Left ventricle myocardium inferior (tissue), 1 donor: ENCODE measurements around the gene GAST. TPM values are rescaled to one million over a fixed set of nuclear protein-coding genes. Genes with fewer than 3 reads are reported as not detected.

Experiments used
- DNase-seq: peaks from one replicate; pipeline ENCODE4 v3.0.0-alpha.2; 2020
- H3K27ac ChIP-seq: fragments of 200-600 bp; replicated peaks from 2 replicates; pipeline ENCODE4 v1.8.0; 2021
- H3K27me3 ChIP-seq: fragments of 200-600 bp; 2 replicates; pipeline ENCODE4 v1.8.0; 2021; ENCODE audit warnings: low read depth
- H3K36me3 ChIP-seq: fragments of 200-600 bp; 2 replicates; pipeline ENCODE4 v1.8.0; 2021
- H3K4me1 ChIP-seq: fragments of 200-600 bp; 2 replicates; pipeline ENCODE4 v1.8.0; 2021
- H3K4me3 ChIP-seq: fragments of 200-600 bp; 2 replicates; pipeline ENCODE4 v1.8.0; 2021; ENCODE audit warnings: mild to moderate bottlenecking, moderate library complexity
- H3K9me3 ChIP-seq: fragments of 200-600 bp; replicated peaks from 2 replicates; pipeline ENCODE4 v1.8.0; 2021
- CTCF ChIP-seq: fragments of 200-600 bp; IDR thresholded peaks from 2 replicates; pipeline ENCODE4 v1.8.0; 2021; ENCODE audit warnings: antibody characterized with exemption, mild to moderate bottlenecking, borderline replicate concordance
- intact Hi-C: fragments of 100-400 bp; cut with micrococcal nuclease; formaldehyde crosslinking; loops from one replicate; pipeline ENCODE4 v1.11.0; 2022
- long read RNA-seq: library from polyadenylated mRNA; unstranded; transcript quantifications from one replicate; pipeline ENCODE4 v2.0.0, GENCODE V29; 2021
- total RNA-seq: library from RNA; stranded (reverse); fragmentation: NEBNext Ultra II Directional; extraction: Animal tissue kit (Norgen Biotek cat#: 25700); gene quantifications from one replicate; pipeline ENCODE4 v1.2.1, GENCODE V29; 2021
- donor health status: DM: no; HTN: yes; CAD: no; lungs with severe emphysema.

Gene GAST
- total RNA-seq, result not detected
- long read RNA-seq, result 0 reads

DNA sequence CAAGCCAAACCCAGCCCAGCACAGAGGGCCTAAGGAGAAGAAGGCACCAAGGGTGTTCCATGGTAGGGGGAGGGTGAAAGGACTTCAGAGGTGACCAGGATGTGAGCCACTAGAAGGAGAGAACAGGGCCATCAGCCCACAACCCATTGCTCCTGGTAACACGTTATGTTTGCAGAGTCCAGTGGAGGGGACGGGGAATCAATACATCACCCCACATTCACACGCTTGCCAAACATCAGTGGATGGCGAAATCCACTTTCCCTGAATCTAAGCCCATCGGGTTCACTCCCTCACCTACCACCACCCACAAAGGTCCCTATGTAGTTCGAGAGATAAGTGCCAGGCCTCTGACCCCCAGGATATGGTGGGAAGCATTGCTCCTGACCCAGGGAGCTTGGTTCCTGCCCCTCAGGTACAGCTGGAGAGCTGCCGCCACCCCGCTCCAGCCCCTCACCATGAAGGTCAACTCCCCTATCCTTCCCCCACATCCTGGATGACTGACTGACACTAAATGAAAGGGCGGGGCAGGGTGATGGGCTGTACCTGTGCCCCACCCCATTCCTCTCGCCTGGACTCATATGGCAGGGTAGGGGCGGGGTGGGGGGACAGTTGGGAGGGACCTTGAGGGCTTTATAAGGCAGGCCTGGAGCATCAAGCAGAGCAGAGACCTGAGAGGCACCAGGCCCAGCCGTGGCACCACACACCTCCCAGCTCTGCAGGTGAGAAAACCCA is at the start of gene GAST:
TSS of gene GAST (plus strand) at position 663 of the 732 bp plus-strand sequence. CDS start 3,106 bp downstream, outside the sequence.
- no peak within 1 kb of the TSS for H3K4me3 ChIP-seq
- intact Hi-C loops, result no loop called here
- DNase-seq, result no peak
- H3K4me1 ChIP-seq, result no peaks in the 10 kb centered on the region
- peaks cover 15% of the 10 kb centered on the region for H3K27me3 ChIP-seq
- no peaks in the 10 kb centered on the region for H3K9me3 ChIP-seq
- H3K27ac ChIP-seq, result no peak within 1 kb of the TSS
- H3K36me3 ChIP-seq, result no peaks in the 10 kb centered on the region
- no peak for TF ChIP-seq CTCF

- no peaks in the 10 kb centered on the region for H3K36me3 ChIP-seq
- H3K4me1 ChIP-seq, result peaks cover 20% of the 10 kb centered on the region
- no peak overlapping the region for H3K4me3 ChIP-seq
- no peak for DNase-seq
- intact Hi-C loops, result no loop called here
- TF ChIP-seq CTCF, result no peak
- H3K27me3 ChIP-seq, result no peaks in the 10 kb centered on the region
- H3K27ac ChIP-seq, result no peak overlapping the region
- H3K9me3 ChIP-seq, result no peaks in the 10 kb centered on the region
Observed at GRCh38 chr17:41663451-41664171, 48.5 kb upstream of the GAST start.

DNA sequence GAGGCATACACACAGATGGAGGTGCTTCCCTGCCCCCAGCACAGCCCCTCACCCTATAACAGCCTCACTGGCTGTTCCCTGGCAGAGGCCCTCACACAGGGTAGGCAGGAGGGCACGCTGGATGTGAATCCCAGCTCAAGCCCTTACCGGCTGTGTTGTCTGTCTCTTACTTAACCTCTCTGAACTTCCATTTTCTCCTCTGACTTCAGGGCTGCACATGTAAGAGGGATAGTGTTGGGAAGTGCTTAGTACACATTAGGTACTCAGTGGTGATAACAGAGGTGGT is 48.0 kb upstream of the GAST start:
- no peaks in the 10 kb centered on the region for H3K27me3 ChIP-seq
- no peak for DNase-seq
- peaks cover 20% of the 10 kb centered on the region for H3K4me1 ChIP-seq
- intact Hi-C loops, result no loop called here
- no peaks in the 10 kb centered on the region for H3K36me3 ChIP-seq
- H3K9me3 ChIP-seq, result no peaks in the 10 kb centered on the region
- H3K4me3 ChIP-seq, result no peak overlapping the region
- no peak for TF ChIP-seq CTCF
- H3K27ac ChIP-seq, result no peak overlapping the region

DNA sequence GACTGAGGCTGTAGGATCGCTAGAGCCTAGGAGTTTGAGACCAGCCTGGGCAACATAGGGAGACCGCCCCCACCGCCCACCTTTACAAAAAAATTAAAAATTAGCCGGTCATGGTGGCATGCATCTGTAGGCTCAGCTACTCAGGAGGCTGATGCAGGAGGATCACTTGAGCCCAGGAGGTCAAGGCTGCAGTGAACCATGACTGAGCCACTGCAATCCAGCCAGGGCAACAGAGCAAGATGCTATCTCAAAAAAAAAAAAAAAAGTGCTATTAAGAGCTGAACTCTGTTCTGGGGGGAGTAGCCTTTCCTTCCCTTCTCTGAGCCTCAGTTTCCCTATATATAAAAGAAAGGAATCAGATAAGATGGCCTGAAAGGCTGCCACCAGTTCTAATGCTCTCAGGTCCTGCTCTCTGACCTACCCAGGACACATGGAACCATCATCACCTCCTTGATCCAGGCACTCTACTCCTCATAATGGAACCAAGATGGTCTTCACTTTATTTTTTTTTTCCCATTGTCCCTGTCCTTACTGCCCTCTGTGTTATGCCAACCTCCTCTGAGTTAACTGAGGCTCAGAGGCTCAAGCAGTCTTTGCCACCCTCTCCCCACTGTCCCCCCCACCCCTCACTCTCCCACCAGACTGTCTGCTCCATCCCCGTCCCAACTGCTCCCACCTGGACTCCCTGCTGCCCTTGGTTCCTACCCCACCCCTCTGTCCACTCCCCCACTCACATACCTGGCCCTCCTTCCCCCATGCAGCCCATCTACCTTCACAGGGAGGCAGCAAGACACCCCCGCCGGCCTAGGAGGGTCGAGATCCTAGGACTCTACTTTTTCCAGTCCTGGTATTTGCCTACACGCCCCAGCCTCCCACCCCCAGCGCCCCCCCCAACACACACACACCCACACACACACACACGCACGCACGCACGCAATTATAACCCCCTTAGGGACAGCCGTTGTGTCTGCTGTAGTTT is 47.3 kb upstream of the GAST start:
- peak overlapping the region; percentile 72 for H3K4me3 ChIP-seq
- intact Hi-C loops, result no loop called here
- no peaks in the 10 kb centered on the region for H3K27me3 ChIP-seq
- no peak for TF ChIP-seq CTCF
- peaks cover 20% of the 10 kb centered on the region for H3K4me1 ChIP-seq
- no peaks in the 10 kb centered on the region for H3K9me3 ChIP-seq
- H3K36me3 ChIP-seq, result no peaks in the 10 kb centered on the region
- H3K27ac ChIP-seq, result no peak overlapping the region
- DNase-seq, result no peak

DNA sequence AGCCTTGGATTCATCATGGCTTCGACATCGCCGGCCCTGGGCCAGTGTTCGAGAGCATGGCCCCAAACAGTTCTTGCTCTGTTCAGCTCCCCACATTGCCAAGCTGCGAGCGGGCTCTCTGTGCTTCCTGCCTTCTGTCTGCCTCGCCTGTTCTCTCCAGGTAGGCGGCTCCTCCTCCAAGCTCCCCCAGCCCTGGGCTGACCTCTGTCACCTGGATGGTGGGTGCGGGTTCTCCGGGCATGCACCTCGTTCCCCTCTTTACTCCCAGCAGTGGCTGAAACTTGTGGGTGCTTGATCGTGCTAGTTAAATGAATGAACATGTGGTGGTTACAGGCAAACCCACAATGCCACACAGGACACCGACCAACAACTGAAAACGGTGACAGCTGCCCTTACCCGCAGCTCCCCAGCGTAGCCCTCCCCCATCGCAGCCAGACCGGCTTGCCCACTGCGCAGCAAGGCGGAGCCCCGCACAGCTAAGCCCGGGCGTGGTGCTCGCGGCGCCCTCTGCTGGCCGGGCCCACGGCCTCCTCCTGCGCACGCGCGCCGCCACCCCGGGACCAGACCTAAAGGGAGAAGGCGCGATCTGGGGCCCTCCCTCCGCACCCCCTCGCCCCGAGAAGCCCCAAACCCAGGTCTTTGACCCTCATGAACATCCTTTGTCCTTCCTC is 46.4 kb upstream of the GAST start:
- no peaks in the 10 kb centered on the region for H3K9me3 ChIP-seq
- no peaks in the 10 kb centered on the region for H3K36me3 ChIP-seq
- peak; percentile 88 for DNase-seq
- TF ChIP-seq CTCF, result peak; percentile 95
- peaks cover 20% of the 10 kb centered on the region for H3K4me1 ChIP-seq
- peak overlapping the region; percentile 89 for H3K27ac ChIP-seq
- H3K27me3 ChIP-seq, result no peaks in the 10 kb centered on the region
- H3K4me3 ChIP-seq, result peak overlapping the region; percentile 72
- intact Hi-C loops, result no loop called here
